ENCODE results near the gene RREB1.

Gene RREB1

DNA sequence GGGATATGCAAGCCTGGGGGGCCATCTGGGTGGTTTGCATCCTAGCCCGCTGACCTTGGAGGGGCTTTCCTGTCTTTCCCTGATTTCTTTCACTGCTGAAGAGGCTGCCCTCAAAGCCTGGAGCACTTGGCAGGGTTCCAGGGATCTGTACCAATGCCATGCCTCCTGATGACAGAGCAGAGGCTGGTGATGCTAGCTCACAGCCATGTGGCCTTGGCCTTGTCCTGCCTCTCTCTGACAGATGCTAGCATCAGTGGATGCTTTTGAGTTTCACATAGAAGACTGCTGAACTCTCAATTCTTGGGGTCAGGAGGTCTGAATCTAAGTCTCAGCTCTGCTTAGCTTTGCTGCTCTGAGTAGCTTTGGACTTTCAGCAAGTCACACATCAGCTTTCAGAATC, 21.9 kb upstream of the RREB1 start:
- H3K27ac ChIP-seq = no peak overlapping the region
- TF ChIP-seq, protein P1, sequence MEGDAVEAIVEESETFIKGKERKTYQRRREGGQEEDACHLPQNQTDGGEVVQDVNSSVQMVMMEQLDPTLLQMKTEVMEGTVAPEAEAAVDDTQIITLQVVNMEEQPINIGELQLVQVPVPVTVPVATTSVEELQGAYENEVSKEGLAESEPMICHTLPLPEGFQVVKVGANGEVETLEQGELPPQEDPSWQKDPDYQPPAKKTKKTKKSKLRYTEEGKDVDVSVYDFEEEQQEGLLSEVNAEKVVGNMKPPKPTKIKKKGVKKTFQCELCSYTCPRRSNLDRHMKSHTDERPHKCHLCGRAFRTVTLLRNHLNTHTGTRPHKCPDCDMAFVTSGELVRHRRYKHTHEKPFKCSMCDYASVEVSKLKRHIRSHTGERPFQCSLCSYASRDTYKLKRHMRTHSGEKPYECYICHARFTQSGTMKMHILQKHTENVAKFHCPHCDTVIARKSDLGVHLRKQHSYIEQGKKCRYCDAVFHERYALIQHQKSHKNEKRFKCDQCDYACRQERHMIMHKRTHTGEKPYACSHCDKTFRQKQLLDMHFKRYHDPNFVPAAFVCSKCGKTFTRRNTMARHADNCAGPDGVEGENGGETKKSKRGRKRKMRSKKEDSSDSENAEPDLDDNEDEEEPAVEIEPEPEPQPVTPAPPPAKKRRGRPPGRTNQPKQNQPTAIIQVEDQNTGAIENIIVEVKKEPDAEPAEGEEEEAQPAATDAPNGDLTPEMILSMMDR (conservative IDR thresholded peaks at IDR 0.05) = no peak

DNA sequence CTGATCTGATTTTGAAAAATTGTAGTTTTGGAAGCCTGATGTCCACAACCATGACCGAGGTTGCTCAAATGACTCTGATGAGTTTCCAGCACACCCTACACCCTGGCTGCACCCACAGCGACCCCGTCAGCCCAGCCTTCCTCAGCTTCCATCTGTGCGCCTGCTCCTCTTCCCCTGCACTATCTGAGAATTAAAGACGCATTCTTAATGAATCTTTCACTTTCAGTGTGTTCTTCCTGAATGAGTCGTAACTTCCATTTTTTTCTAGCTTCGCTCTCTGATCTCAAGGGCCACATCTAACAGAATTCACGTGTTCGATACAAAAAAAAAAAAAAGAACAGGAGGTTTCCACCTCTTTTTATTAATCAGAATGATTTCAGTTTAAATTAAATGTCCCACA, 21.3 kb upstream of the RREB1 start:
- TF ChIP-seq, protein P1 (conservative IDR thresholded peaks at IDR 0.05) = no peak
- no peak overlapping the region for H3K27ac ChIP-seq

DNA sequence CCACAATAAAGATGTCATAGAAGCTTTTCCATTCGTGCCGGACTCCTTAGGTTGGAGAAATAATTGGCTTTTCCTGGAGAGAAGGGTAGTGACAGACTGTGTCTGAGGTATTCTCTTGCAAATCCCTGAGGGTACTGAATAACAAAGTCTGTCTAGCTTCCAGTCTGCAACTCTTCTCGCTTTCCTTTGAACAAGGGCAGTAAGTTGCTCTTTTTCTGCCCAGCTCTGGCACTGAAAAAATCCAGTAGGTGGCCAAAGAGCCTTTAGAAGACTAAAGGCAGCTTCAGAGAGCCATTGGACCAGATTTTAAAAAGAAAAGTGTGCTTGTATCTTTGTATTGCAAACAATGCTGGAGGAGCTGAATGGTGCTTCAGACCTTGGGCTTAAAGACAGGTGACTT, 20.7 kb upstream of the RREB1 start:
- TF ChIP-seq, protein P1 (conservative IDR thresholded peaks at IDR 0.05) = no peak
- H3K27ac ChIP-seq = no peak overlapping the region

DNA sequence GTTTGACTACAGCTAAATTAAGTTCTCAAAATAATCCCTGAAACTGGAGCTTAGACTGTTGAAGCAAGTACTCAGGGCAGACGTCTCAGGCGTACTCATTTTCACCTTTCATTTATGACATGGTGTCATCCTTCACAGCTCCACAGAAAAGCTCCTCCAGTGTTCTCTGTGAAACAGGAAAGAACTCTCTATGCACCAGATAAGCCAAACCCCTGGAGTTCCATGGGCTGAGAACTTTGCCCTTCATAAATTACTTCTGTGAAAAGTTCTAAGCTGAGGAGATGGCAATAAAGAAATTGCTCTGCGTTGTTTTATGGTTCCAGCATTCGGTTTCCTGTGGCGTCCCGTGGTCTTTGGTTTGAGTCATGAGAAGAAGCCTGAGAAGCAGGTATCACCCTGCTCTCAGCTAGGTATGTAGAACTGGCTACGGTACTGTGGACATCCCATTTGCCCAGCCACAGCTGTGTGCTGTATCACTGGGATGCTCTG, 20.2 kb upstream of the RREB1 start:
- no peak overlapping the region for H3K27ac ChIP-seq
- TF ChIP-seq, protein P1 (conservative IDR thresholded peaks at IDR 0.05) = no peak

DNA sequence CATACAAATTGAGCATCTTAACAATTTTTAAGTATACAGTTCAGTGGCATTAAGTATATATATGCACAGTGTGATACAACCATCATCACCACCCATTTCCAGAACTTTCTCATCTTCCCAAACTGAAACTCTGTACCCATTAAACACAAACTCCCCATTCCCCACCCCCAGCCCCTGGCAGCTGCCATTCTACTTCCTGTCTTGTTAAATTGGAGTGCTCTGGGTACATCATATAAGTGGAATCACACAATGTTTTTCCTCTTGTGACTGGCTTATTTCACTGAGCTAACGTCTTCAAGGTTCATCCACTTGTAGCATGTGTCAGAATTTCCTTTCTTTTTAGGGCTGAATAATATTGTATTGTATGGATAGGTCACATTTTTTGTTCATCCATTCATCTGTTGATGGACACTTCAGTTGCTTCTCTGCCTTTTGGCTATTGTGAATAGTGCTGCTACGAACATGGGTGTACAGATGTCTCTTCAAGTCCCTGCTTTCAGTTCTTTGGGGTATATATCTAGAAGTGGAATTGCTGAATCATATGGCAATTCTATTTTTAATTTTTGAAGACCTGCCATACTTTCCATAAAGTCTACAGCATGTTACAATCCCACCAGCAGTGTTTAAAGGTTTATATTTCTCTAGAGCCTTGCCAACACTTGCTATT, 19.6 kb upstream of the RREB1 start:
- TF ChIP-seq, protein P1 (conservative IDR thresholded peaks at IDR 0.05) = no peak

DNA sequence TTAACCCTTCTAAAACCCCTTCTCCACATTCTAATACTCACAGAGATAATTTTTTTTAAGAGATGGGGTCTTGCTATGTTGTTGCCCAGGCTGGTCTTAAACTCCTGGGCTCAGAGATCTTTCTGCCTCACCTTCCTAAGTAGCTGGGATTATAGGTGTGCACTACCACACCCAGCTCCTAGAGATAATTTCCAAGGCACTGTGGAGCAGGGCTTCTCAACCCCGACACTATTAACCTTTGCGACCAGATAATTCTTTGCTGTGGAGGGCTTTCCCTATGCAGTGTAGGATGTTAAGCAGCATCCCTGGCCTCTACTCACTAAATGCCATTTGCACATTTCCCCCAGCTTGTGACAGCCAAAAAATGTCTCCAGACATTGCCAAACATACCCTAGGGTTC, 8.8 kb upstream of the RREB1 start:
- H3K27ac ChIP-seq = no peak overlapping the region
- TF ChIP-seq, protein P1 (conservative IDR thresholded peaks at IDR 0.05) = no peak

More for the DNA sequence above, 19.6 kb upstream of the RREB1 start:
- no peak overlapping the region for H3K27ac ChIP-seq

DNA sequence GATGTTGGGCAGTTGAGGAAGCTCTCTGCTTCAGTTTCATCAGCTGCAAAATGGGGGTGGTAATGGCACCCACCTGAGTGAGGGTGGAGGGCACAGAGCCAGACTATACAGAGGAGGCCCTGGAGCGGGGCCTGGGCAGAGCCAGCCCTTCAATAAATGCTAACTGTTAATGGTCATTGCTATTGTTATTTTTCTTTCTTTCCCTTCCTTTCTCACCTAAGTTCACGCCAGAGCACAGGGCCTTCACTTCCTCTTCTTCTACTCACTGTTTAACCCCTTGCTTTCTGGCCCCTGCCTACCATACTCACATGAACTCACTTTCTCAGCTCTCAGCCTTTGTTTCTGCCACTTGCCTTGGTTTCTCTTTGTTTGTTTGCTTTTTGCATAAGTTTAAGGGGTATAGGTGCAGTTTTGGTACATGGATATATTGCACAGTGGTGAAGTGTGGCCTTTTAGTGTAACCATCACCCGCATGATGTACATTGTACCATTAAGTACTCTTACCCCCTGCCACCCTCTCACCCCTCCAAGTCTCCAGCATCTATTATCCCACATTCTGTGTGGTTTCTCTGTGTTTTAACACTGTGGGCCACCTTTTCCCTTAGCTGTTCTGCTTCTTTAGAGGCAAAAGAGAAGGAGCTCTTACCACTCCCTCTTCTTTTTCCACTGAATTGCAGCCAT, 7.5 kb upstream of the RREB1 start:
- TF ChIP-seq, protein P1 (conservative IDR thresholded peaks at IDR 0.05) = no peak

More for the DNA sequence above, 7.5 kb upstream of the RREB1 start:
- H3K27ac ChIP-seq = no peak overlapping the region

Measured in VCaP (cell line).